Measurements from ENCODE around the gene ZNF469. TPM values are rescaled to one million over a fixed set of nuclear protein-coding genes. Genes with fewer than 3 reads are reported as not detected.

Gene ZNF469
- polyA plus RNA-seq, 3 donors = 0.02 to 0.16 (median 0.10) TPM

DNA sequence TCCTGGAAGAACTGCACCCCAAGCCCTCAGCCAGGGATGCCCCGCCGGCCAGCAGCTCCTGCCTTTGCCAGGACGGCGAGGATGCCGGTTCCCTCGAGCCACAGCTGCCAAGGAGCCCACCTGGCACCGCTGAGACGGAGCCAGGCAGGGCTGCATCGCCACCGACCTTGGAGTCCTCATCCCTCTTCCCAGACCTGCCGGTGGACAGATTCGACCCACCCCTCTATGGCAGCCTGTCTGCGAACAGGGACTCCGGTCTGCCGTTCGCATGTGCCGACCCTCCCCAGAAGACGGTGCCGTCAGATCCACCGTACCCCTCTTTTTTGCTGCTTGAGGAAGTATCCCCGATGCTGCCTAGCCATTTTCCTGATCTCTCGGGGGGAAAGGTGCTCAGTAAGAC, 48.9 kb downstream of the ZNF469 start:
- no peak for DNase-seq
- Mint-ChIP-seq H3K9me3 (peaks cover 0 to 6% (median 0%) of the 10 kb centered on the region in 7 donors), H3K4me1 (peaks cover 14% of the 10 kb centered on the region), H3K27me3 (ENCODE audit: low read depth in 3 of 3) (peaks cover 11 to 51% (median 22%) of the 10 kb centered on the region in 3 donors), H3K4me3 (peak overlapping the region; percentile 62 to 81), H3K27ac (peak overlapping the region in 5 of 7 donors; percentile 24 to 70 (median 35)), H3K36me3 (peaks cover 0 to 1% of the 10 kb centered on the region in 2 donors)
- Histone ChIP-seq H3K4me2 (replicated peaks; ENCODE audit: extremely low read depth, low read length, poor library complexity, severe bottlenecking) (peak overlapping the region; percentile 79), H2AFZ (ENCODE audit: insufficient read depth, low read depth, low read length, poor library complexity, severe bottlenecking) (no peak overlapping the region), H3K4me1 (ENCODE audit: control insufficient read depth in 1 of 2, insufficient read depth in 2 of 2, low read length in 2 of 2) (peaks cover 22 to 25% of the 10 kb centered on the region in 2 donors), H3K27me3 (ENCODE audit: control insufficient read depth in 2 of 2, insufficient read depth in 2 of 2, low read length in 2 of 2) (peaks cover 0 to 32% of the 10 kb centered on the region in 2 donors), H3K9me3 (replicated peaks in 1 of 2; ENCODE audit: control insufficient read depth in 1 of 2, insufficient read depth in 1 of 2, low read length in 2 of 2) (no peaks in the 10 kb centered on the region), H3K4me3 (replicated peaks in 1 of 3; ENCODE audit: low read depth in 2 of 3, low read length in 3 of 3) (no peak overlapping the region), H4K20me1 (ENCODE audit: insufficient read depth, low read length) (no peaks in the 10 kb centered on the region), H3K79me2 (ENCODE audit: insufficient read depth, low read length) (no peaks in the 10 kb centered on the region), H3K9ac (ENCODE audit: insufficient read depth, low read length, poor library complexity, severe bottlenecking) (no peak overlapping the region), H3K36me3 (replicated peaks in 1 of 2; ENCODE audit: control insufficient read depth in 1 of 2, insufficient read depth in 2 of 2, low read length in 2 of 2) (no peaks in the 10 kb centered on the region), H3K27ac (ENCODE audit: low read depth in 1 of 2, low read length in 2 of 2) (no peak overlapping the region)
- intact Hi-C loops (cut with micrococcal nuclease) = loop anchor here in 1 of 2 donors (10.0 kb wide), 1 partner anchor 497 kb away; the partner anchor contains the start of gene CA5A
- 94% methylated on average over 22 of the region's 22 CpGs for WGBS (ENCODE audit: insufficient coverage)
- TF ChIP-seq, protein P1, sequence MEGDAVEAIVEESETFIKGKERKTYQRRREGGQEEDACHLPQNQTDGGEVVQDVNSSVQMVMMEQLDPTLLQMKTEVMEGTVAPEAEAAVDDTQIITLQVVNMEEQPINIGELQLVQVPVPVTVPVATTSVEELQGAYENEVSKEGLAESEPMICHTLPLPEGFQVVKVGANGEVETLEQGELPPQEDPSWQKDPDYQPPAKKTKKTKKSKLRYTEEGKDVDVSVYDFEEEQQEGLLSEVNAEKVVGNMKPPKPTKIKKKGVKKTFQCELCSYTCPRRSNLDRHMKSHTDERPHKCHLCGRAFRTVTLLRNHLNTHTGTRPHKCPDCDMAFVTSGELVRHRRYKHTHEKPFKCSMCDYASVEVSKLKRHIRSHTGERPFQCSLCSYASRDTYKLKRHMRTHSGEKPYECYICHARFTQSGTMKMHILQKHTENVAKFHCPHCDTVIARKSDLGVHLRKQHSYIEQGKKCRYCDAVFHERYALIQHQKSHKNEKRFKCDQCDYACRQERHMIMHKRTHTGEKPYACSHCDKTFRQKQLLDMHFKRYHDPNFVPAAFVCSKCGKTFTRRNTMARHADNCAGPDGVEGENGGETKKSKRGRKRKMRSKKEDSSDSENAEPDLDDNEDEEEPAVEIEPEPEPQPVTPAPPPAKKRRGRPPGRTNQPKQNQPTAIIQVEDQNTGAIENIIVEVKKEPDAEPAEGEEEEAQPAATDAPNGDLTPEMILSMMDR (IDR thresholded peaks at IDR 0.05) = no peak

DNA sequence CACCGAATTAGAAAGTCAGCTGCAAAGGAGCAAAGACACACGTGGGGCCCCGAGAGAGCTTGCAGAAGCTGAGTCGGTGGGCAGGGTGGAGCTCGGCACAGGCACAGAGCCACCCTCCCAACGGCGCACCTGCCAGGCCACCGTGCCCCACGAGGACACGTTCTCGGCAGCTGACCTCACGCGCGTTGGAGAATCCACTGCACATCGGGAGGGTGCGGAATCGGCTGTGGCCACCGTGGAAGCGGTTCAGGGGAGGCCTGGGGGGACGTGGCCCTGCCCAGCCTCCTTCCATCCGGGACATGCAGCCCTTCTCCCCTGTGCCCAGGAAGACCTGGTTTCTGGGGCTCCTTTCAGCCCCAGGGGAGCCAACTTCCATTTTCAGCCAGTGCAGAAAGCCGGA, 49.4 kb downstream of the ZNF469 start:
- TF ChIP-seq, protein P1 (IDR thresholded peaks at IDR 0.05) = no peak
- no peak for DNase-seq
- intact Hi-C loops (cut with micrococcal nuclease) = loop anchor here in 1 of 2 donors (10.0 kb wide), 1 partner anchor 497 kb away; the partner anchor contains the start of gene CA5A
- no peak overlapping the region for H2AFZ ChIP-seq (ENCODE audit: insufficient read depth, low read depth, low read length, poor library complexity, severe bottlenecking)
- peaks cover 22 to 25% of the 10 kb centered on the region in 2 donors for H3K4me1 ChIP-seq (ENCODE audit: control insufficient read depth in 1 of 2, insufficient read depth in 2 of 2, low read length in 2 of 2)
- H3K9ac ChIP-seq (ENCODE audit: insufficient read depth, low read length, poor library complexity, severe bottlenecking) = no peak overlapping the region
- Mint-ChIP-seq H3K27me3 (ENCODE audit: low read depth in 3 of 3) (peaks cover 11 to 54% (median 22%) of the 10 kb centered on the region in 3 donors), H3K27ac (peak overlapping the region in 1 of 7 donors; percentile 24), H3K4me3 (peak overlapping the region; percentile 6 to 81), H3K36me3 (peaks cover 0 to 1% of the 10 kb centered on the region in 2 donors), H3K9me3 (peaks cover 0 to 6% (median 0%) of the 10 kb centered on the region in 7 donors), H3K4me1 (peaks cover 14% of the 10 kb centered on the region)
- H3K4me2 ChIP-seq (replicated peaks; ENCODE audit: extremely low read depth, low read length, poor library complexity, severe bottlenecking) = no peak overlapping the region
- H3K79me2 ChIP-seq (ENCODE audit: insufficient read depth, low read length) = no peaks in the 10 kb centered on the region
- H3K27ac ChIP-seq (ENCODE audit: low read depth in 1 of 2, low read length in 2 of 2) = no peak overlapping the region
- H3K36me3 ChIP-seq (replicated peaks in 1 of 2; ENCODE audit: control insufficient read depth in 1 of 2, insufficient read depth in 2 of 2, low read length in 2 of 2) = no peaks in the 10 kb centered on the region
- no peaks in the 10 kb centered on the region for H4K20me1 ChIP-seq (ENCODE audit: insufficient read depth, low read length)
- 94% methylated on average over 22 of the region's 22 CpGs for WGBS (ENCODE audit: insufficient coverage)
- H3K9me3 ChIP-seq (replicated peaks in 1 of 2; ENCODE audit: control insufficient read depth in 1 of 2, insufficient read depth in 1 of 2, low read length in 2 of 2) = no peaks in the 10 kb centered on the region
- peaks cover 0 to 32% of the 10 kb centered on the region in 2 donors for H3K27me3 ChIP-seq (ENCODE audit: control insufficient read depth in 2 of 2, insufficient read depth in 2 of 2, low read length in 2 of 2)
- H3K4me3 ChIP-seq (replicated peaks in 1 of 3; ENCODE audit: low read depth in 2 of 3, low read length in 3 of 3) = no peak overlapping the region

Other genes starting within 250 kb of the ZNF469 start
- under 1 TPM; 0.04 to 0.19 (median 0.12) TPM for gene ZFPM1, start 70.3 kb downstream of the ZNF469 start, polyA plus RNA-seq
- gene ZC3H18, start 187.4 kb downstream of the ZNF469 start, polyA plus RNA-seq = 10 to 100 TPM in 1 of 3 donors, 1 to 10 TPM in 2; 5.5 to 36.4 (median 6.8) TPM

Measured in CD14-positive monocyte (primary cell).